Astrocyte (in vitro differentiated cells and primary cell): ENCODE measurements around the gene TMEM41B. TPM values are rescaled to one million over a fixed set of nuclear protein-coding genes. Genes with fewer than 3 reads are reported as not detected.
"Not testable (repeated sequence)": the region's sequence is repeated elsewhere in the genome, so short reads cannot be mapped to it uniquely, and the experiment has no call there.

Experiments used
- DNase-seq: peaks from one replicate; pipeline ENCODE4 v3.0.0-alpha.2; 2010; ENCODE audit warnings: low read depth
- FAIRE-seq: peaks from 2 replicates; lab custom pipeline; 2011; peaks lifted over from hg19 to GRCh38; lab: Jason Lieb, UNC
- H2AFZ ChIP-seq: 2 replicates; pipeline ENCODE4 v1.6.0; 2012; ENCODE audit warnings: low read depth, low read length, inconsistent platforms
- H3K27ac ChIP-seq: 2 replicates; pipeline ENCODE4 v1.5.1; 2011; ENCODE audit warnings: low read depth, low read length, inconsistent platforms
- H3K27me3 ChIP-seq: 2 replicates; pipeline ENCODE4 v1.6.0; 2011; ENCODE audit warnings: low read length, inconsistent platforms; ENCODE audit not compliant: insufficient read depth
- H3K36me3 ChIP-seq: 2 replicates; pipeline ENCODE4 v1.5.1; 2011; ENCODE audit warnings: low read length, inconsistent platforms; ENCODE audit not compliant: insufficient read depth
- H3K4me1 ChIP-seq: 2 replicates; pipeline ENCODE4 v1.5.1; 2011; ENCODE audit warnings: low read length, inconsistent platforms; ENCODE audit not compliant: insufficient read depth
- H3K4me2 ChIP-seq: 2 replicates; pipeline ENCODE4 v1.6.0; 2012; ENCODE audit warnings: low read length, inconsistent platforms
- H3K4me3 ChIP-seq: 2 replicates; pipeline ENCODE4 v1.5.1; 2011; ENCODE audit warnings: low read depth, mild to moderate bottlenecking, low read length, inconsistent platforms; ENCODE audit not compliant: insufficient read depth
- H3K79me2 ChIP-seq: 2 replicates; pipeline ENCODE4 v1.6.0; 2012; ENCODE audit warnings: mild to moderate bottlenecking, low read length, inconsistent platforms; ENCODE audit not compliant: insufficient read depth
- H3K9ac ChIP-seq: 2 replicates; pipeline ENCODE4 v1.6.0; 2012; ENCODE audit warnings: mild to moderate bottlenecking, low read length, inconsistent platforms
- H3K9me3 ChIP-seq: 2 replicates; pipeline ENCODE4 v1.5.1; 2012; ENCODE audit warnings: low read depth, mild to moderate bottlenecking, low read length, inconsistent platforms; ENCODE audit not compliant: insufficient read depth
- H4K20me1 ChIP-seq: 2 replicates; pipeline ENCODE4 v1.6.0; 2012; ENCODE audit warnings: low read length, inconsistent platforms; ENCODE audit not compliant: insufficient read depth
- H3K27ac Mint-ChIP-seq: one replicate; pipeline ENCODE4 v1.8.0; 2021; ENCODE audit warnings: mild to moderate bottlenecking, mixed read lengths; ENCODE audit not compliant: unreplicated experiment
- H3K27me3 Mint-ChIP-seq: one replicate; pipeline ENCODE4 v1.8.0; 2021; ENCODE audit warnings: low read depth, mixed read lengths; ENCODE audit not compliant: unreplicated experiment
- H3K36me3 Mint-ChIP-seq: one replicate; pipeline ENCODE4 v1.8.0; 2021; ENCODE audit warnings: low read depth, mixed read lengths; ENCODE audit not compliant: unreplicated experiment
- H3K4me1 Mint-ChIP-seq: one replicate; pipeline ENCODE4 v1.8.0; 2021; ENCODE audit warnings: low read depth, mixed read lengths; ENCODE audit not compliant: unreplicated experiment
- H3K4me3 Mint-ChIP-seq: one replicate; pipeline ENCODE4 v1.8.0; 2021; ENCODE audit warnings: mild to moderate bottlenecking, moderate library complexity, mixed read lengths; ENCODE audit not compliant: unreplicated experiment
- H3K9me3 Mint-ChIP-seq: one replicate; pipeline ENCODE4 v1.8.0; 2021; ENCODE audit warnings: mild to moderate bottlenecking, mixed read lengths; ENCODE audit not compliant: unreplicated experiment
- EZH2 ChIP-seq: IDR thresholded peaks from 2 replicates; pipeline ENCODE4 v1.6.1; 2012; ENCODE audit warnings: mild to moderate bottlenecking, low read length, inconsistent platforms; ENCODE audit not compliant: insufficient read depth
- total RNA-seq: library from RNA; stranded (reverse); gene quantifications from 2 replicates; pipeline ENCODE4 v1.2.1, GENCODE V29; 2021
- TF ChIP-seq, protein P1 (sequence below): IDR thresholded peaks from 2 replicates; pipeline ENCODE4 v1.5.1; 2011; ENCODE audit warnings: low read depth, mild to moderate bottlenecking, inconsistent platforms, low read length, moderate library complexity; ENCODE audit not compliant: insufficient read depth

TMEM41B gene
- total RNA-seq, 1 donor from 2014 or later, result 43.8 TPM

DNA sequence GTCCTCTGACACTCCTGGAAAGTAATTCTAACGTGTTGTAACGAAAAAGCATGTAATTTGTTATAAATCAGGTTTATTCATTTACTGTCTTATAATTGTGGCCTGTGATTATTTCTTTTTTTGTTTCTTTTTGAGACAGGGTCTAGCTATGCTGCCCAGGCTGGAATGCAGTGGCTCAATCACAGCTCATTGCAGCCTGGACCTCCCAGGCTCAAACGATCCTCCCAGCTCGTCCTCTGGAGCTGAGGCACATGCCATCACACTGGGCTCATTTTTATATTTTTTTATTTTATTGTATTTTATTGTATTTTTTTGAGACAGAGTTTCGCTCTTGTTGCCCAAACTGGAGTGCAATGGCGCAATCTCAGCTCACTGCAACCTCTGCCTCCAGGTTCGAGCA is 65.1 kb downstream of the TMEM41B start:
- H3K36me3 ChIP-seq, result no peaks in the 10 kb centered on the region
- no peak for TF ChIP-seq EZH2
- TF ChIP-seq, protein P1, sequence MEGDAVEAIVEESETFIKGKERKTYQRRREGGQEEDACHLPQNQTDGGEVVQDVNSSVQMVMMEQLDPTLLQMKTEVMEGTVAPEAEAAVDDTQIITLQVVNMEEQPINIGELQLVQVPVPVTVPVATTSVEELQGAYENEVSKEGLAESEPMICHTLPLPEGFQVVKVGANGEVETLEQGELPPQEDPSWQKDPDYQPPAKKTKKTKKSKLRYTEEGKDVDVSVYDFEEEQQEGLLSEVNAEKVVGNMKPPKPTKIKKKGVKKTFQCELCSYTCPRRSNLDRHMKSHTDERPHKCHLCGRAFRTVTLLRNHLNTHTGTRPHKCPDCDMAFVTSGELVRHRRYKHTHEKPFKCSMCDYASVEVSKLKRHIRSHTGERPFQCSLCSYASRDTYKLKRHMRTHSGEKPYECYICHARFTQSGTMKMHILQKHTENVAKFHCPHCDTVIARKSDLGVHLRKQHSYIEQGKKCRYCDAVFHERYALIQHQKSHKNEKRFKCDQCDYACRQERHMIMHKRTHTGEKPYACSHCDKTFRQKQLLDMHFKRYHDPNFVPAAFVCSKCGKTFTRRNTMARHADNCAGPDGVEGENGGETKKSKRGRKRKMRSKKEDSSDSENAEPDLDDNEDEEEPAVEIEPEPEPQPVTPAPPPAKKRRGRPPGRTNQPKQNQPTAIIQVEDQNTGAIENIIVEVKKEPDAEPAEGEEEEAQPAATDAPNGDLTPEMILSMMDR, result no peak
- no peaks in the 10 kb centered on the region for H3K27me3 Mint-ChIP-seq
- no peaks in the 10 kb centered on the region for H3K9me3 Mint-ChIP-seq
- peaks cover 97% of the 10 kb centered on the region for H3K79me2 ChIP-seq
- DNase-seq (no peak), FAIRE-seq (no peak)
- H3K9me3 ChIP-seq, result no peaks in the 10 kb centered on the region
- H3K4me1 ChIP-seq, result peaks cover 12% of the 10 kb centered on the region
- H4K20me1 ChIP-seq, result peaks cover 86% of the 10 kb centered on the region
- no peaks in the 10 kb centered on the region for H3K27me3 ChIP-seq
- no peak overlapping the region for H2AFZ ChIP-seq
- no peak overlapping the region for H3K27ac Mint-ChIP-seq
- no peaks in the 10 kb centered on the region for H3K36me3 Mint-ChIP-seq
- no peak overlapping the region for H3K4me3 ChIP-seq
- H3K27ac ChIP-seq, result no peak overlapping the region
- peaks cover 8% of the 10 kb centered on the region for H3K4me1 Mint-ChIP-seq
- no peak overlapping the region for H3K4me2 ChIP-seq
- H3K4me3 Mint-ChIP-seq, result no peak overlapping the region
- no peak overlapping the region for H3K9ac ChIP-seq

- H3K27me3 ChIP-seq, result no peaks in the 10 kb centered on the region
- no peak overlapping the region for H3K4me3 ChIP-seq
- H3K4me2 ChIP-seq, result no peak overlapping the region
- Mint-ChIP-seq H3K36me3 (peaks cover 2% of the 10 kb centered on the region), H3K4me3 (no peak overlapping the region), H3K9me3 (no peaks in the 10 kb centered on the region), H3K27ac (no peak overlapping the region), H3K4me1 (peaks cover 11% of the 10 kb centered on the region), H3K27me3 (no peaks in the 10 kb centered on the region)
- H3K27ac ChIP-seq, result no peak overlapping the region
- H4K20me1 ChIP-seq, result peaks cover 83% of the 10 kb centered on the region
- no peak for TF ChIP-seq EZH2
- TF ChIP-seq, protein P1, result no peak
- DNase-seq, result no peak
- H3K9me3 ChIP-seq, result no peaks in the 10 kb centered on the region
- H3K36me3 ChIP-seq, result no peaks in the 10 kb centered on the region
- no peak overlapping the region for H2AFZ ChIP-seq
- FAIRE-seq, result no peak
- no peak overlapping the region for H3K9ac ChIP-seq
- H3K79me2 ChIP-seq, result peaks cover 97% of the 10 kb centered on the region
- H3K4me1 ChIP-seq, result peaks cover 12% of the 10 kb centered on the region
These were observed 66.5 kb downstream of the TMEM41B start for GRCh38 chr11:9247863-9248262.

DNA sequence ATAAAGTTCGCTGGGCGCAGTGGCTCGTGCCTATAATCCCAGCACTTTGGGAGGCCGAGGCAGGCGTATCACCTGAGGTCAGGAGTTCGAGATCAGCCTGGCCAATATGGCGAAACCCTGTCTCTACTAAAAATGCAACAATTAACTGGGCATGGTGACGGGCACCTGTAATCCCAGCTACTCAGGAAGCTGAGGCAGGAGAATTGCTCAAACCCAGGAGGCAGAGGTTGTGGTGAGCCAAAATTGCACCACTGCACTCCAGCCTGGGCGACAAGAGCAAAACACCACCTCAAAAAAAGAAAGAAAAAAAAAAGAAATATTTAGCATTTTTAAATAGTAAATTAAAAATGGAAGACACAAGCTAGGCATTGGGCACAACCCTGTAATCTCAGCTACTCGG is 78.2 kb downstream of the TMEM41B start:
- Histone ChIP-seq H3K79me2 (peaks cover 96% of the 10 kb centered on the region), H4K20me1 (peaks cover 75% of the 10 kb centered on the region)
- not testable (repeated sequence) for DNase-seq, H3K9me3 ChIP-seq, H3K36me3 ChIP-seq, H3K27me3 ChIP-seq, H3K4me3 ChIP-seq, H3K36me3 Mint-ChIP-seq, H3K27ac Mint-ChIP-seq, H3K9me3 Mint-ChIP-seq, H3K4me1 ChIP-seq, H3K4me2 ChIP-seq, H3K27ac ChIP-seq, H2AFZ ChIP-seq, H3K9ac ChIP-seq, H3K4me3 Mint-ChIP-seq, FAIRE-seq, H3K27me3 Mint-ChIP-seq
- H3K4me1 Mint-ChIP-seq, result peaks cover 21% of the 10 kb centered on the region
